DOHH2 (cell line): Measurements from ENCODE around the gene TRIM49D2.

ENCODE experiments used
- EZH2phosphoT487 ChIP-seq: fragments of 200-600 bp; sonication (generic); IDR thresholded peaks from 2 replicates; pipeline ENCODE4 v1.6.1; 2017; ENCODE audit warnings: borderline replicate concordance, mild to moderate bottlenecking, antibody characterized with exemption, low read length, moderate library complexity, mixed read lengths
- TF ChIP-seq, protein P1 (sequence below): fragments of 200-600 bp; sonication (generic); IDR thresholded peaks from one replicate; pipeline ENCODE4 v1.5.1; 2014; ENCODE audit warnings: antibody characterized with exemption, mild to moderate bottlenecking, low read depth, low read length; ENCODE audit not compliant: poor library complexity, severe bottlenecking

DNA sequence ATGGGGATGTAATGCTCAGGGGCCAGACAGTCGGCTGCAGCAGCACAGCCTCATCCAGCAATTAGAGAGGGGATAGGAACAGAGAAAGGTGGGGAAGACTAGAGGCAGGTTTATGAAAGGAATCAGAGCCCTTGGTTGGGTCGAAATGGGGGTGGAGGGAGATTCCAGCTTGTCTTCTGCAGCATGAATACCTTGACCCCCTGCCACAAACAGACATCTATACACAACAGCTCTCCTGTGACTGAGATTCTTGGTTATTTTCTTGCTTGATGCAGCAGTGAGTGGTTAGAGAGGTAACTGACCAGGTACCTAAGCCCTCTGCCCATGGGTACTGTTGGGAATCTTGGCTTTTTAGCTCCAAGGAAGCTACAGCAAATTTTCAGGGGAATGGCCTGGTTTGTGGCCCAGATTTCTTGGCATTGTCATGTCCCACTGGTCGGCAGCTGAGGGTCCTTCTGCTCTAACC, 1.6 kb upstream of the TRIM49D2 start, which contains the start of gene TRIM49D1:
- TF ChIP-seq, protein P1, sequence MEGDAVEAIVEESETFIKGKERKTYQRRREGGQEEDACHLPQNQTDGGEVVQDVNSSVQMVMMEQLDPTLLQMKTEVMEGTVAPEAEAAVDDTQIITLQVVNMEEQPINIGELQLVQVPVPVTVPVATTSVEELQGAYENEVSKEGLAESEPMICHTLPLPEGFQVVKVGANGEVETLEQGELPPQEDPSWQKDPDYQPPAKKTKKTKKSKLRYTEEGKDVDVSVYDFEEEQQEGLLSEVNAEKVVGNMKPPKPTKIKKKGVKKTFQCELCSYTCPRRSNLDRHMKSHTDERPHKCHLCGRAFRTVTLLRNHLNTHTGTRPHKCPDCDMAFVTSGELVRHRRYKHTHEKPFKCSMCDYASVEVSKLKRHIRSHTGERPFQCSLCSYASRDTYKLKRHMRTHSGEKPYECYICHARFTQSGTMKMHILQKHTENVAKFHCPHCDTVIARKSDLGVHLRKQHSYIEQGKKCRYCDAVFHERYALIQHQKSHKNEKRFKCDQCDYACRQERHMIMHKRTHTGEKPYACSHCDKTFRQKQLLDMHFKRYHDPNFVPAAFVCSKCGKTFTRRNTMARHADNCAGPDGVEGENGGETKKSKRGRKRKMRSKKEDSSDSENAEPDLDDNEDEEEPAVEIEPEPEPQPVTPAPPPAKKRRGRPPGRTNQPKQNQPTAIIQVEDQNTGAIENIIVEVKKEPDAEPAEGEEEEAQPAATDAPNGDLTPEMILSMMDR = no peak
- TF ChIP-seq EZH2phosphoT487 = no peak
